Kidney (tissue), 14 donors: ENCODE measurements around the gene LSM14B. TPM values are rescaled to one million over a fixed set of nuclear protein-coding genes. Genes with fewer than 3 reads are reported as not detected.

ENCODE experiments used
- DNase-seq, 5 donors: peaks; one replicate each; pipeline ENCODE4 v3.0.0-alpha.2; 2013 to 2020
- FAIRE-seq: peaks from 2 replicates; lab custom pipeline; 2012; peaks lifted over from hg19 to GRCh38; lab: Jason Lieb, UNC
- H3K27ac ChIP-seq, 2 donors: one replicate each; pipeline ENCODE4 v1.7.0; 2013; ENCODE audit warnings: low read depth in 2 of 2, low read length in 2 of 2, inconsistent platforms in 1 of 2
- H3K27me3 ChIP-seq: one replicate; pipeline ENCODE4 v1.7.1; 2013; ENCODE audit warnings: low read length, inconsistent platforms; ENCODE audit not compliant: control insufficient read depth, insufficient read depth
- H3K36me3 ChIP-seq, 3 donors: one replicate each; pipeline versions ENCODE4 v1.7.0 to v1.7.1; 2013; ENCODE audit warnings: low read length in 3 of 3, control low read depth in 1 of 3, inconsistent platforms in 1 of 3; ENCODE audit not compliant: insufficient read depth in 3 of 3, control insufficient read depth in 2 of 3
- H3K4me1 ChIP-seq, 3 donors: one replicate each; pipeline versions ENCODE4 v1.7.0 to v1.7.1; 2013; ENCODE audit warnings: low read length in 3 of 3, inconsistent platforms in 1 of 3, low read depth in 1 of 3; ENCODE audit not compliant: control insufficient read depth in 2 of 3, insufficient read depth in 2 of 3
- H3K4me3 ChIP-seq, 3 donors: one replicate each; pipeline versions ENCODE4 v1.7.0 to v1.8.1; 2013; ENCODE audit warnings: low read length in 3 of 3, control low read depth in 1 of 3, inconsistent platforms in 1 of 3
- H3K9ac ChIP-seq, 3 donors: one replicate each; pipeline versions ENCODE4 v1.7.0 to v1.7.1; 2013; ENCODE audit warnings: low read length in 3 of 3, control low read depth in 1 of 3, inconsistent platforms in 1 of 3
- H3K9me3 ChIP-seq, 3 donors: one replicate each; pipeline versions ENCODE4 v1.7.0 to v1.7.1; 2013; ENCODE audit warnings: low read length in 3 of 3, control low read depth in 1 of 3, inconsistent platforms in 1 of 3; ENCODE audit not compliant: control insufficient read depth in 2 of 3, insufficient read depth in 1 of 3
- intact Hi-C: fragments of 100-400 bp; cut with DNase I; formaldehyde crosslinking; loops from one replicate; pipeline ENCODE4 v1.11.1; 2022
- polyA plus RNA-seq: library from polyadenylated mRNA; stranded (reverse); fragments of 350-450 nt; fragmentation: Illumina TruSeq; extraction: RNeasy Lipid Tissue Mini Kit (QIAGEN cat#74804); gene quantifications from one replicate; pipeline ENCODE4 v1.2.3, GENCODE V29; 2014; ENCODE audit warnings: low read depth, low replicate concordance; ENCODE audit not compliant: insufficient read depth
- total RNA-seq: library from RNA; stranded (reverse); fragmentation: NEBNext Ultra II Directional; extraction: Animal tissue kit (Norgen Biotek cat#: 25700); gene quantifications from one replicate; pipeline ENCODE4 v1.2.1, GENCODE V29; 2021
- TF ChIP-seq, protein P1 (sequence below): IDR thresholded peaks from 3 replicates; pipeline ENCODE4 v1.5.1; 2012; ENCODE audit warnings: mild to moderate bottlenecking, moderate library complexity, borderline replicate concordance; ENCODE audit not compliant: insufficient read depth; ENCODE audit errors: extremely low read depth
- donor health status: control.
- donor health status: control.
- donor health status: control.
- donor health status: control.
- donor health status: control.
- donor health status: DM: yes; HTN: yes; CAD: no.
- donor health status: Normal renal cell carcinoma (clear cell type).

LSM14B gene
- total and polyA plus RNA-seq, 2 donors from 2014 or later: 18.0 to 31.6 TPM

GRCh38 chr20:62131560-62132320 lies 9.5 kb downstream of the LSM14B start:
- Histone ChIP-seq H3K36me3 (peaks cover 14 to 71% (median 55%) of the 10 kb centered on the region in 3 donors), H3K9me3 (no peaks in the 10 kb centered on the region), H3K4me1 (peaks cover 0 to 5% (median 3%) of the 10 kb centered on the region in 3 donors), H3K4me3 (no peak overlapping the region), H3K9ac (no peak overlapping the region), H3K27me3 (no peaks in the 10 kb centered on the region), H3K27ac (no peak overlapping the region)
- intact Hi-C loops: loop anchor here (10.0 kb wide), 2 partner anchors 67 to 117 kb away; partner anchors contain the start of gene TAF4
- TF ChIP-seq, protein P1, sequence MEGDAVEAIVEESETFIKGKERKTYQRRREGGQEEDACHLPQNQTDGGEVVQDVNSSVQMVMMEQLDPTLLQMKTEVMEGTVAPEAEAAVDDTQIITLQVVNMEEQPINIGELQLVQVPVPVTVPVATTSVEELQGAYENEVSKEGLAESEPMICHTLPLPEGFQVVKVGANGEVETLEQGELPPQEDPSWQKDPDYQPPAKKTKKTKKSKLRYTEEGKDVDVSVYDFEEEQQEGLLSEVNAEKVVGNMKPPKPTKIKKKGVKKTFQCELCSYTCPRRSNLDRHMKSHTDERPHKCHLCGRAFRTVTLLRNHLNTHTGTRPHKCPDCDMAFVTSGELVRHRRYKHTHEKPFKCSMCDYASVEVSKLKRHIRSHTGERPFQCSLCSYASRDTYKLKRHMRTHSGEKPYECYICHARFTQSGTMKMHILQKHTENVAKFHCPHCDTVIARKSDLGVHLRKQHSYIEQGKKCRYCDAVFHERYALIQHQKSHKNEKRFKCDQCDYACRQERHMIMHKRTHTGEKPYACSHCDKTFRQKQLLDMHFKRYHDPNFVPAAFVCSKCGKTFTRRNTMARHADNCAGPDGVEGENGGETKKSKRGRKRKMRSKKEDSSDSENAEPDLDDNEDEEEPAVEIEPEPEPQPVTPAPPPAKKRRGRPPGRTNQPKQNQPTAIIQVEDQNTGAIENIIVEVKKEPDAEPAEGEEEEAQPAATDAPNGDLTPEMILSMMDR: no peak
- FAIRE-seq: no peak
- no peak for DNase-seq

DNA sequence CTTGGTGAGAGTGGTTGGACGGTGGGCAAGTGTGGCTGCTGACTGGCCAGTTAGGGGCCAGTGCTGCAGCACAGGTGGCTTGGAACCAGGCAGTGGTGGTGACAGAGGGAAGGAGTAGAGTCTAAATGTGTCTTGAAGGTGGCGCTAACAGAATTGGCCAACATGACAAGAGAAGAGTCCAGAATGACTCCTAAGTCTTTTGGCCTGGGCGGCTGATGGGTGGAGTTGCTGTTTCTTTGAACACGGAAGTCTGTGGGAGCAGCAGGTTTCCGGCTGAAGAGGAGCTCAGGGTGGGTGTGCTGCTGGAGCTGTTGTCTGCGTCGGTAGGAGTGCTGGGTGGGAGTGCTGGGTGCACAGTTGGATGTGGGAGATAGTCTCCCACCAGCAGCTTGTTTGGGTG lies 10.1 kb downstream of the LSM14B start:
- Histone ChIP-seq H3K27me3 (no peaks in the 10 kb centered on the region), H3K4me3 (no peak overlapping the region), H3K9ac (no peak overlapping the region), H3K27ac (no peak overlapping the region), H3K36me3 (peaks cover 13 to 71% (median 55%) of the 10 kb centered on the region in 3 donors), H3K4me1 (peaks cover 0 to 3% (median 2%) of the 10 kb centered on the region in 3 donors), H3K9me3 (no peaks in the 10 kb centered on the region)
- TF ChIP-seq, protein P1: no peak
- intact Hi-C loops: loop anchor here (10.0 kb wide), 2 partner anchors 68 to 118 kb away; partner anchors contain the start of gene TAF4
- DNase-seq: no peak
- no peak for FAIRE-seq

DNA sequence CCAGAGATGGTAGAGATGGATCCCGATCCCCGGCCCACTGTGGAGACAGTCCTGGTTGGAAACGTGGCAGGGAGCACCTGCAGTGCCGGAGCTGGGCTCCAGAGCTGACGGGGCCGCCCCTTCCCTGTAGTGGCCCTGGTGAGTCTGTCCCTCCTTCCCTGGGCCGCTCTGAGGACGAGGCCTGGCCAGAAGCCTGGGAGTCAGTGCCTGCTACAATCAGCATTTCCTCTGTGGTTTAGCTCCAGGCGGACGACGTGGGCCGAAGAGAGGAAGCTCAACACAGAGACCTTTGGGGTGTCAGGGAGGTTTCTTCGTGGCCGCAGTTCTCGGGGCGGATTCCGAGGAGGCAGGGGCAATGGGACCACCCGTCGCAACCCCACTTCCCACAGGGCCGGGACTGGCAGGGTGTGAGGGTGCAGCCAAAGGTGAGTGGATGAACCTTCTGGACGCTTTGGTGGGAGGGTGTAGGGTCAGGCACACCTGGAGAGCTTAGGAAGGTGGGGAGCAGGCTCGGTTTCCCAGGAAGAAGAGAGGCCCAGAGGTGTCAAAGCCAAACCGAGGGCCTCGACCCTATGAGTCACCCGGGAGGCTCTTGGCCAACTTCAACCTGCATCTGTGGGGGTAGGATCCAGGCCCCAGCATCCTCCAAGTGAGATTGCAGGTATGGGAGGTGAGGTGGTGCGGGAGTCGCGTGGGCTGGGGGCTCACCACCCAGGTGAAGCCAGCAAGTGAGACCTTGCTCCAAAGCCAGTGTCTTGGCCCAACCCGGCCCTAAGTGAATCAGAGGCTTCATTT lies 11.0 kb downstream of the LSM14B start:
- intact Hi-C loops: loop anchor here (10.0 kb wide), 2 partner anchors 68 to 118 kb away; partner anchors contain the start of gene TAF4
- H3K9me3 ChIP-seq: no peaks in the 10 kb centered on the region
- H3K4me3 ChIP-seq: no peak overlapping the region
- no peak overlapping the region for H3K27ac ChIP-seq
- peaks cover 0 to 3% (median 2%) of the 10 kb centered on the region in 3 donors for H3K4me1 ChIP-seq
- no peak for DNase-seq
- TF ChIP-seq, protein P1: no peak
- H3K9ac ChIP-seq: no peak overlapping the region
- FAIRE-seq: no peak
- no peaks in the 10 kb centered on the region for H3K27me3 ChIP-seq
- H3K36me3 ChIP-seq: peaks cover 12 to 71% (median 56%) of the 10 kb centered on the region in 3 donors
